Prostate gland (tissue), 2 donors: ENCODE data around the gene ADK.

Experiments
- CTCF ChIP-seq, 4 experiments: fragments of 200-600 bp in 2 of 4; fragments of 450-650 bp in 2 of 4; sonication (generic) in 2 of 4; IDR thresholded peaks; 1 replicate in 3 of 4; 2 replicates in 1 of 4; pipeline ENCODE4 v1.5.1; 2016 to 2019; ENCODE audit warnings: antibody characterized with exemption in 4 of 4, mild to moderate bottlenecking in 2 of 4, moderate library complexity in 2 of 4
- POLR2AphosphoS5 ChIP-seq: sonication (generic); formaldehyde crosslinking; IDR thresholded peaks from one replicate; pipeline ENCODE4 v1.6.1; 2017; ENCODE audit warnings: antibody characterized with exemption

DNA sequence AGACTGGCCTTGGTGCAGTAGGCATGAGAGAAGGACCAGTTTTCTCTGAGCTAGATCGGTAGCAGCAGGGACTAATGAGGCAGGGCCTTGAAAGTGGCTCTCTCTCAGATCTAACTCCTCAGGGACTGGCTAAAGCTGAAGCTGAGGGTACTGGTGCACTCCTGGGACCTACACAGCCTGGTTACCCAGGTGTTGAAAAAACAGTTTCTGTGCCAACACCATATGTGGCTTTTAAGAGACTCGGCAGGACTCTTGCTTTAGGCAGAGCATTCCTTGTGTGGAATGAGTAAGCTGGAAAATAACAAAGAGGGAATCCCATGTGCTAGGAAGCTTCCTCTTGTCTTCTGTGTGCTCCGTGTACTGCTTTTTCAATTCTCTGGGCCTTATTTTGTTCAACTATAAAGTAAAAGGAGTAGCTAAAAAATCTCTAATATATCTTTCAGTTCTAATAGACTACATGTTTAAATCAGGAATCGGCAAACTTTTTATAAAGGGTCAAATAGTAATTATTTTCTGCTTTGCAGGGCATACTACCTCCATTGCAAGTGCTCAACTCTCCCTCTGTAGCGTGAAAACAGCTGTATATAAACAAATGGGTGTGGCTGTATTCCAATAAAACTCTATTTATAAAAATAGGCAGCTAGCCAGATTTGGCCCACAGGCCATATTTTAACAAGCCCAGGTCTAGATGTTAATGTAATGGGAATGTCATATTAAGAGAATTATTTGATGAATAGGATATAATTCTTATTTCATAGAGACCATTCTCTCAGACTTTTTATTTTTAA lies 489.3 kb downstream of the ADK start:
- TF ChIP-seq CTCF (IDR thresholded peaks at IDR 0.05) = no peak
- TF ChIP-seq POLR2AphosphoS5 = no peak
